GM12878 (cell line): ENCODE results near the gene DES. TPM values are rescaled to one million over a fixed set of nuclear protein-coding genes. Genes with fewer than 3 reads are reported as not detected.

Source experiments
- ATAC-seq: fragments of 200-7000 bp; cut with Tn5 transposase; 3 replicates; pipeline ENCODE4 v1.9.1; 2020; ENCODE audit warnings: mild to moderate bottlenecking, moderate library complexity
- BruUV-seq: library from RNA; stranded (reverse); fragments of 400-500 nt; replicated peaks from 2 replicates; lab custom pipeline; 2021; lab: Mats Ljungman, UMichigan
- CTCF ChIA-PET: fragments of 300-600 bp; sonication (Branson Sonifier 250); formaldehyde crosslinking; extraction: SDS; loops from one replicate; lab custom pipeline; 2021; ENCODE audit warnings: inconsistent platforms; lab: Yijun Ruan, JAX
- POLR2A ChIA-PET: fragments of 350-600 bp; formaldehyde crosslinking; extraction: SDS; loops from one replicate; lab custom pipeline; 2021; ENCODE audit warnings: inconsistent platforms; lab: Charles Lee
- RAD21 ChIA-PET: fragments of 300-600 bp; sonication (Branson Sonifier 250); formaldehyde crosslinking; loops from one replicate; lab custom pipeline; 2023; ENCODE audit warnings: antibody characterized with exemption; ENCODE audit not compliant: unreplicated experiment; lab: Charles Lee
- SMC1A ChIA-PET: fragments of 300-600 bp; sonication (Branson Sonifier 250); formaldehyde crosslinking; loops from one replicate; lab custom pipeline; 2023; ENCODE audit not compliant: unreplicated experiment, uncharacterized antibody; lab: Charles Lee
- DNase-seq: peaks from one replicate; pipeline ENCODE4 v3.0.0-alpha.2; 2011; ENCODE audit warnings: low read depth, low spot score
- FAIRE-seq: peaks from 3 replicates; lab custom pipeline; 2011; peaks lifted over from hg19 to GRCh38; lab: Jason Lieb, UNC
- H2AFZ ChIP-seq: 2 replicates; pipeline ENCODE4 v1.6.0; 2011; ENCODE audit warnings: low read depth, low read length, control low read depth; ENCODE audit not compliant: control insufficient read depth
- H3K27ac ChIP-seq: 2 replicates; pipeline ENCODE4 v1.5.1; 2011; ENCODE audit warnings: control low read depth; ENCODE audit not compliant: control insufficient read depth, insufficient read depth
- H3K27me3 ChIP-seq, 2 experiments: replicated peaks in 1 of 2; 2 replicates each; pipeline versions ENCODE4 v1.6.0 to v1.6.1; 2011; ENCODE audit warnings: low read length in 1 of 2; ENCODE audit not compliant: control insufficient read depth in 2 of 2, insufficient read depth in 2 of 2
- H3K36me3 ChIP-seq, 2 experiments: 2 replicates each; pipeline ENCODE4 v1.5.1; 2011; ENCODE audit warnings: low read length in 1 of 2; ENCODE audit not compliant: control insufficient read depth in 2 of 2, insufficient read depth in 2 of 2
- H3K4me1 ChIP-seq: 2 replicates; pipeline ENCODE4 v1.6.1; 2011; ENCODE audit warnings: mild to moderate bottlenecking, low read length, moderate library complexity, mixed read lengths; ENCODE audit not compliant: control insufficient read depth, insufficient read depth
- H3K4me2 ChIP-seq: 2 replicates; pipeline ENCODE4 v1.6.0; 2011; ENCODE audit warnings: control low read depth; ENCODE audit not compliant: control insufficient read depth, insufficient read depth
- H3K4me3 ChIP-seq: fragments of 200-600 bp; sonication (generic); 2 replicates; pipeline ENCODE4 v1.5.1; 2016
- H3K79me2 ChIP-seq: 2 replicates; pipeline ENCODE4 v1.6.0; 2011; ENCODE audit warnings: low read length; ENCODE audit not compliant: control insufficient read depth, insufficient read depth
- H3K9ac ChIP-seq: 2 replicates; pipeline ENCODE4 v1.8.0; 2011; ENCODE audit warnings: low read length, control low read depth, mixed read lengths; ENCODE audit not compliant: control insufficient read depth, insufficient read depth
- H3K9me3 ChIP-seq: replicated peaks from 3 replicates; pipeline ENCODE4 v1.5.1; 2011; ENCODE audit warnings: mild to moderate bottlenecking, low read length; ENCODE audit not compliant: control insufficient read depth, insufficient read depth
- H4K20me1 ChIP-seq: 2 replicates; pipeline ENCODE4 v1.6.0; 2011; ENCODE audit not compliant: control insufficient read depth, insufficient read depth
- CTCF ChIP-seq, 3 experiments: IDR thresholded peaks in 2 of 3; conservative IDR thresholded peaks in 1 of 3; 2 replicates each; pipeline ENCODE4 v1.5.1; 2011; ENCODE audit warnings: low read depth in 3 of 3, low read length in 3 of 3, mild to moderate bottlenecking in 3 of 3, control low read depth in 2 of 3, moderate library complexity in 2 of 3, inconsistent platforms in 1 of 3, mixed read lengths in 1 of 3; ENCODE audit not compliant: control insufficient read depth in 2 of 3, insufficient read depth in 1 of 3; ENCODE audit errors: extremely low read depth in 1 of 3
- NFXL1 ChIP-seq: fragments of 450-650 bp; IDR thresholded peaks from 2 replicates; pipeline ENCODE4 v1.6.1; 2017; ENCODE audit warnings: antibody characterized with exemption, mild to moderate bottlenecking, borderline replicate concordance
- WGBS: methylation state at CpG from one replicate; pipeline ENCODE4 v1.1.6; 2016; ENCODE audit warnings: low lambda C conversion rate; ENCODE audit not compliant: insufficient replicate concordance, insufficient coverage; ENCODE audit errors: missing lambda C conversion rate; 5-methylcytosine and 5-hydroxymethylcytosine counted together
- in situ Hi-C: fragments of 300-500 bp; cut with MboI; formaldehyde crosslinking; loops from 9 replicates; pipeline ENCODE4 v1.14.3; 2018; ENCODE audit warnings: mixed read lengths
- intact Hi-C: fragments of 100-400 bp; cut with micrococcal nuclease; formaldehyde crosslinking; loops from one replicate; pipeline ENCODE4 v1.14.2; 2022; ENCODE audit not compliant: unreplicated experiment
- polyA plus RNA-seq, 11 experiments: library from polyadenylated mRNA; depleted of rRNA in 4 of 11; unstranded in 6 of 11; stranded (reverse) in 5 of 11; fragments of >200 nt; fragmentation: Nextera tagmentation in 4 of 11; fragmentation: Illumina TruSeq in 1 of 11; extraction: Ambion mirVana in 4 of 11; extraction: Trizol in 1 of 11; gene quantifications; 1 replicate in 1 of 11; 2 replicates in 10 of 11; pipeline versions ENCODE4 v1.2.1 to v1.2.3, GENCODE V29; 2011 to 2016; ENCODE audit warnings: inconsistent platforms in 2 of 11, missing spikeins in 2 of 11, low read depth in 1 of 11
- total RNA-seq, 4 experiments: library from RNA; depleted of rRNA in 3 of 4; stranded (reverse); fragments of >200 nt in 3 of 4; fragmentation: Illumina TruSeq in 1 of 4; extraction: Trizol in 1 of 4; gene quantifications; 2 replicates each; pipeline versions ENCODE4 v1.2.1 to v1.2.3, GENCODE V29; 2013 to 2021

Gene DES
- total and polyA plus RNA-seq, 10 of the 15 experiments (the other 5 are each of a cell fraction or from before 2014, with no cell fraction given) = 0.80 TPM; not detected in 9

- H3K36me3 ChIP-seq = no peaks in the 10 kb centered on the region
- no peaks in the 10 kb centered on the region for H3K4me1 ChIP-seq
- no peaks in the 10 kb centered on the region for H3K9me3 ChIP-seq
- ChIA-PET RAD21 (interaction anchor here (1.1 kb wide), 1 partner anchor 99 kb away, joined by 3 read pairs; no protein-coding TSS in a partner anchor), CTCF (interaction anchor here (0.5 to 1.0 kb wide), 6 partner anchors 29 to 358 kb away, joined by 3 to 4 read pairs (median 3); no protein-coding TSS in a partner anchor), SMC1A (interaction anchor here (0.9 kb wide), 1 partner anchor 28 kb away, joined by 3 read pairs; no protein-coding TSS in a partner anchor), POLR2A (no interaction called here)
- no peaks in the 10 kb centered on the region; the same call in 1 of the 2 replicates for H4K20me1 ChIP-seq
- no peak for DNase-seq
- peak in 2 of 3 experiments; percentile 16 to 23; a peak in 2 of 6 replicates for TF ChIP-seq CTCF (IDR thresholded peaks at IDR 0.05 in 2 of 3, conservative IDR thresholded peaks at IDR 0.05 in 1 of 3; ENCODE audit: control insufficient read depth in 2 of 3, extremely low read depth in 1 of 3, insufficient read depth in 1 of 3, low read depth in 3 of 3, low read length in 3 of 3)
- no peak for TF ChIP-seq NFXL1
- H3K9ac ChIP-seq = no peak overlapping the region
- in situ Hi-C loops = no loop called here
- no peak overlapping the region for H2AFZ ChIP-seq
- H3K4me2 ChIP-seq = no peak overlapping the region
- BruUV-seq = no TSS peak
- H3K27me3 ChIP-seq = peaks cover 4 to 9% of the 10 kb centered on the region in 2 experiments; a peak in 2 of 4 replicates
- ATAC-seq = peak; percentile 87
- 25% methylated on average over 9 of the region's 9 CpGs for WGBS
- H3K79me2 ChIP-seq = no peaks in the 10 kb centered on the region
- intact Hi-C loops = no loop called here
- FAIRE-seq = no peak
- H3K27ac ChIP-seq = no peak overlapping the region
- no peak overlapping the region for H3K4me3 ChIP-seq
Measured at GRCh38 chr2:219430633-219431615, 12.7 kb downstream of the DES start.
